ENCODE results near the gene XIRP2. TPM values are rescaled to one million over a fixed set of nuclear protein-coding genes. Genes with fewer than 3 reads are reported as not detected.

Gene XIRP2
- total and polyA plus RNA-seq, 2 of the 4 experiments (the other 2 are of a cell fraction) = 0.05 to 0.18 TPM

GRCh38 chr2:166882851-166883250 is 5.4 kb upstream of the XIRP2 start:
- Histone ChIP-seq H3K79me1 (ENCODE audit: low read depth in 1 of 2, low read length in 2 of 2) (no peaks in the 10 kb centered on the region), H3K56ac (ENCODE audit: extremely low read depth, insufficient read depth, low read length) (no peak overlapping the region), H3K9me3 (ENCODE audit: control insufficient read depth, insufficient read depth, low read length) (no peaks in the 10 kb centered on the region), H3K9me1 (ENCODE audit: insufficient read depth, low read length) (no peaks in the 10 kb centered on the region), H2AK9ac (replicated peaks; ENCODE audit: low read depth, low read length, poor library complexity) (no peak overlapping the region), H3K27ac (ENCODE audit: insufficient read depth, low read length) (no peak overlapping the region), H4K8ac (ENCODE audit: low read depth in 2 of 2, low read length in 2 of 2) (peak overlapping the region in 1 of 2 experiments; percentile 24; a peak in 1 of 4 replicates), H2BK5ac (ENCODE audit: low read depth, low read length, poor library complexity, severe bottlenecking) (no peak overlapping the region), H3K4ac (ENCODE audit: low read depth, low read length) (peak overlapping the region; percentile 72), H2BK120ac (ENCODE audit: low read depth, low read length) (peak overlapping the region; percentile 73), H3K23ac (ENCODE audit: low read depth, low read length) (peak overlapping the region; percentile 68), H3K4me2 (ENCODE audit: low read depth, low read length) (no peak overlapping the region), H3K9ac (ENCODE audit: low read depth, low read length) (no peak overlapping the region), H2AK5ac (ENCODE audit: low read depth, low read length) (peak overlapping the region; percentile 59; the same call in 1 of the 2 replicates), H4K20me1 (ENCODE audit: insufficient read depth, low read length) (no peaks in the 10 kb centered on the region), H3K27me3 (ENCODE audit: control insufficient read depth, insufficient read depth, low read length) (no peaks in the 10 kb centered on the region), H3K14ac (replicated peaks; ENCODE audit: low read depth, low read length) (no peak overlapping the region; the same call in 1 of the 2 replicates), H3K4me1 (ENCODE audit: control insufficient read depth, insufficient read depth, low read length) (no peaks in the 10 kb centered on the region; the same call in 1 of the 2 replicates), H3K4me3 (ENCODE audit: insufficient read depth, low read depth, low read length) (no peak overlapping the region), H3K36me3 (ENCODE audit: control insufficient read depth, insufficient read depth, low read length) (no peaks in the 10 kb centered on the region), H2BK15ac (ENCODE audit: low read depth, low read length) (peak overlapping the region; percentile 42; the same call in 1 of the 3 replicates), H2AFZ (replicated peaks; ENCODE audit: low read length, poor library complexity) (no peak overlapping the region), H4K5ac (ENCODE audit: low read depth, low read length) (peak overlapping the region; percentile 39; the same call in 1 of the 2 replicates), H2BK20ac (ENCODE audit: low read depth, low read length) (peak overlapping the region; percentile 84), H3K18ac (ENCODE audit: low read depth, low read length) (peak overlapping the region; percentile 71), H4K91ac (ENCODE audit: insufficient read depth, low read depth, low read length) (peak overlapping the region; percentile 70)
- in situ Hi-C loops (cut with MboI; ENCODE audit: low sequenced_read_pairs) (no loop called here), dilution Hi-C loops (cut with HindIII; ENCODE audit: low sequenced_read_pairs, unreplicated experiment) (no loop called here), intact Hi-C loops (cut with micrococcal nuclease) (no loop called here)
- no TSS peak for BruUV-seq (replicated peaks)
- ATAC-seq (ENCODE audit: low read depth) (no peak), DNase-seq (no peak)
- TF ChIP-seq ELK1 (IDR thresholded peaks at IDR 0.05; ENCODE audit: borderline replicate concordance, low read depth, low read length) = no peak
- TF ChIP-seq CEBPB (IDR thresholded peaks at IDR 0.05; ENCODE audit: low read depth, low read length) = no peak
- no peak for TF ChIP-seq CTCF (conservative IDR thresholded peaks at IDR 0.05; ENCODE audit: low read depth, low read length)
- TF ChIP-seq CHD1 (IDR thresholded peaks at IDR 0.05; ENCODE audit: low read depth, low read length) = no peak
- no peak for TF ChIP-seq MXI1 (IDR thresholded peaks at IDR 0.05; ENCODE audit: borderline replicate concordance, low read depth, low read length)
- TF ChIP-seq SMC3 (IDR thresholded peaks at IDR 0.05; ENCODE audit: low read depth, low read length) = no peak
- TF ChIP-seq POLR2A (IDR thresholded peaks at IDR 0.05; ENCODE audit: low read depth, low read length) = no peak
- TF ChIP-seq NFE2L2 (IDR thresholded peaks at IDR 0.05; ENCODE audit: low read depth, low read length) = no peak
- no peak for TF ChIP-seq FOS (IDR thresholded peaks at IDR 0.05; ENCODE audit: low read depth, low read length)
- no peak for TF ChIP-seq RCOR1 (IDR thresholded peaks at IDR 0.05; ENCODE audit: insufficient replicate concordance, low read length)
- TF ChIP-seq BHLHE40 (IDR thresholded peaks at IDR 0.05; ENCODE audit: low read depth, low read length) = no peak
- TF ChIP-seq RAD21 (IDR thresholded peaks at IDR 0.05; ENCODE audit: low read length) = no peak
- TF ChIP-seq MAZ (IDR thresholded peaks at IDR 0.05; ENCODE audit: borderline replicate concordance, low read depth, low read length) = no peak
- TF ChIP-seq RFX5 (IDR thresholded peaks at IDR 0.05; ENCODE audit: low read depth, low read length) = no peak
- TF ChIP-seq USF2 (IDR thresholded peaks at IDR 0.05; ENCODE audit: low read depth, low read length) = no peak
- TF ChIP-seq MAFK (IDR thresholded peaks at IDR 0.05; ENCODE audit: low read depth, low read length) = no peak
- ChIA-PET POLR2A (ENCODE audit: unreplicated experiment) (no interaction called here), CTCF (interaction anchor here (1.0 kb wide), 1 partner anchor 18 kb away, joined by 4 read pairs; no protein-coding TSS in a partner anchor)
- no CpG with 5 or more reads among the region's 3 CpGs for WGBS, 2 experiments (ENCODE audit: extremely low coverage in 2 of 2, insufficient read length in 1 of 2)
